ENCODE results near the gene DEAF1. TPM values are rescaled to one million over a fixed set of nuclear protein-coding genes. Genes with fewer than 3 reads are reported as not detected.

The DEAF1 gene
- total RNA-seq, 4 donors from 2014 or later, result 61.8 to 103 (median 87.6) TPM

DNA sequence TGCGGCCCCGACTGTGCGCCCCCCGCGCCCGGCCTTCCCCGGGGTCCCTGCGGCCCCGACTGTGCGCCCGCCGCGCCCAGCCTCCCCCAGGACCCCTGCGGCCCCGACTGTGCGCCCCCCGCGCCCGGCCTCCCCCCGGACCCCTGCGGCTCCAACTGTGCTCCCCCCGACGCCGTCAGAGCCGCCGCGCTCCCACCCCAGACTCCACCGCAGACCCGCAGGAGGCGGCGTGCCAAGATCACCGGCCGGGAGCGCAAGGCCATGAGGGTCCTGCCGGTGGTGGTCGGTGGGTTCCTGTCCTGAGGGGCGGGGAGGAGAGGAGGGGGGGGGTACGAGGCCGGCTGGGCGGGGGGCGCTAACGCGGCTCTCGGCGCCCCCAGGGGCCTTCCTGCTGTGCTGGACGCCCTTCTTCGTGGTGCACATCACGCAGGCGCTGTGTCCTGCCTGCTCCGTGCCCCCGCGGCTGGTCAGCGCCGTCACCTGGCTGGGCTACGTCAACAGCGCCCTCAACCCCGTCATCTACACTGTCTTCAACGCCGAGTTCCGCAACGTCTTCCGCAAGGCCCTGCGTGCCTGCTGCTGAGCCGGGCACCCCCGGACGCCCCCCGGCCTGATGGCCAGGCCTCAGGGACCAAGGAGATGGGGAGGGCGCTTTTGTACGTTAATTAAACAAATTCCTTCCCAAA lies 54.9 kb downstream of the DEAF1 start:
- WGBS, 2 donors, result 60 to 71% methylated on average over 23 to 29 of the region's 69 CpGs
- no peaks in the 10 kb centered on the region for H3K9me3 ChIP-seq

DNA sequence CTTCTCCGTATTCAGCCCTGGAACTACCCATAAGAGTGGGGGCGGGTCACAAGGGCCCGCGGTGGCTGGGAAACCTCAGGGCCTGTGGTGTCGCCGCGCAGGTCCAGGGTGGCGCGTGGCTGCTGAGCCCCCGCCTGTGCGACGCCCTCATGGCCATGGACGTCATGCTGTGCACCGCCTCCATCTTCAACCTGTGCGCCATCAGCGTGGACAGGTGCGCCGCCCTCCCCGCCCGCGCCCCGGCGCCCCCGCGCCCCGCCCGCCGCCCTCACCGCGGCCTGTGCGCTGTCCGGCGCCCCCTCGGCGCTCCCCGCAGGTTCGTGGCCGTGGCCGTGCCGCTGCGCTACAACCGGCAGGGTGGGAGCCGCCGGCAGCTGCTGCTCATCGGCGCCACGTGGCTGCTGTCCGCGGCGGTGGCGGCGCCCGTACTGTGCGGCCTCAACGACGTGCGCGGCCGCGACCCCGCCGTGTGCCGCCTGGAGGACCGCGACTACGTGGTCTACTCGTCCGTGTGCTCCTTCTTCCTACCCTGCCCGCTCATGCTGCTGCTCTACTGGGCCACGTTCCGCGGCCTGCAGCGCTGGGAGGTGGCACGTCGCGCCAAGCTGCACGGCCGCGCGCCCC lies 55.6 kb downstream of the DEAF1 start:
- no peak overlapping the region for H3K4me3 ChIP-seq (replicated peaks in 1 of 3)
- H3K9me3 ChIP-seq, result no peaks in the 10 kb centered on the region
- no peak overlapping the region for H3K27ac ChIP-seq
- no peak for TF ChIP-seq POLR2A (IDR thresholded peaks at IDR 0.05)
- TF ChIP-seq, protein P1, sequence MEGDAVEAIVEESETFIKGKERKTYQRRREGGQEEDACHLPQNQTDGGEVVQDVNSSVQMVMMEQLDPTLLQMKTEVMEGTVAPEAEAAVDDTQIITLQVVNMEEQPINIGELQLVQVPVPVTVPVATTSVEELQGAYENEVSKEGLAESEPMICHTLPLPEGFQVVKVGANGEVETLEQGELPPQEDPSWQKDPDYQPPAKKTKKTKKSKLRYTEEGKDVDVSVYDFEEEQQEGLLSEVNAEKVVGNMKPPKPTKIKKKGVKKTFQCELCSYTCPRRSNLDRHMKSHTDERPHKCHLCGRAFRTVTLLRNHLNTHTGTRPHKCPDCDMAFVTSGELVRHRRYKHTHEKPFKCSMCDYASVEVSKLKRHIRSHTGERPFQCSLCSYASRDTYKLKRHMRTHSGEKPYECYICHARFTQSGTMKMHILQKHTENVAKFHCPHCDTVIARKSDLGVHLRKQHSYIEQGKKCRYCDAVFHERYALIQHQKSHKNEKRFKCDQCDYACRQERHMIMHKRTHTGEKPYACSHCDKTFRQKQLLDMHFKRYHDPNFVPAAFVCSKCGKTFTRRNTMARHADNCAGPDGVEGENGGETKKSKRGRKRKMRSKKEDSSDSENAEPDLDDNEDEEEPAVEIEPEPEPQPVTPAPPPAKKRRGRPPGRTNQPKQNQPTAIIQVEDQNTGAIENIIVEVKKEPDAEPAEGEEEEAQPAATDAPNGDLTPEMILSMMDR (IDR thresholded peaks at IDR 0.05), result no peak
- 0 to 9% methylated on average over 2 to 7 of the region's 80 CpGs for WGBS, 2 donors
- peaks cover 7 to 8% of the 10 kb centered on the region in 2 donors for H3K36me3 ChIP-seq
- intact Hi-C loops (cut with DNase I), result no loop called here
- H3K4me1 ChIP-seq, result peaks cover 0 to 44% of the 10 kb centered on the region in 2 donors
- peak in 1 of 2 donors; percentile 24 for DNase-seq
- no peaks in the 10 kb centered on the region for H3K27me3 ChIP-seq

More for the DNA sequence above, 54.9 kb downstream of the DEAF1 start:
- no peak overlapping the region for H3K4me3 ChIP-seq (replicated peaks in 1 of 3)
- peaks cover 7 to 10% of the 10 kb centered on the region in 2 donors for H3K36me3 ChIP-seq
- no peak overlapping the region for H3K27ac ChIP-seq
- H3K27me3 ChIP-seq, result no peaks in the 10 kb centered on the region
- no peak for DNase-seq
- TF ChIP-seq, protein P1 (IDR thresholded peaks at IDR 0.05), result no peak
- TF ChIP-seq POLR2A (IDR thresholded peaks at IDR 0.05), result no peak
- intact Hi-C loops (cut with DNase I), result no loop called here
- H3K4me1 ChIP-seq, result peaks cover 0 to 44% of the 10 kb centered on the region in 2 donors

DNA sequence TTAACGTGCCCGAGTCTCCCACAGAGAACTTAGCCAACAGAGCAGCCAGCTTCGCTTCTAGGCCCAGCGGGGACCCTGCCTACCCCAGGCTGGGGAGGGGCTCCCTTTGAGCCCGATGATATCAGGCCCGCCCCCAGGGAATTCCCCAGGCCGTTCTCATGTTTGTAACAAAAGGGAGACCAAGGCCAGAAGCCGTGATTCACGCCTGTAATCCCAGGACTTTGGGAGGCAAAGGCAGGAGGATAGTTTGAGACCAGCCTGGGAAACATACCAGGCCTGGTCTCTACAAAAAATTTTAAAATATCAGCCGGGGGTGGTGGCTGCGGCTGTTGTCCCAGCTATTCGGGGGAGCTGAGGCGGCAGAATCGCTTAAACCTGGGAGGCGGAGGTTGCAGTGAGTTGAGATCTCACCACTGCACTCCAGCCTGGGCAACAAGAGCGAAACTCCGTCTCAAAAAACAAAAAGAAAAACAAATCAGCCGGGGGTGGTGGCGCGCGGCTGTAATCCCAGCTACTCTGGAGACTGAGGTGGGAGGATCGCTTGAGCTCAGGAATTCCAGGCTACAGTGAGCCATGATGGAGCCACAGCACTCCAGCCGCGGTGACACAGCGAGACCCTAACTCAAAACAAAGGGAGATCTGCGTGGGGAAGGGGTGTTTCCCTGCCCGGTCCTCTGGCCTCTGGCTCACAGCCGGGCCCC lies 56.2 kb downstream of the DEAF1 start:
- intact Hi-C loops (cut with DNase I), result no loop called here
- peak; percentile 62 to 65 for DNase-seq
- TF ChIP-seq, protein P1 (IDR thresholded peaks at IDR 0.05), result no peak
- peak in 1 of 2 donors; percentile 4 for TF ChIP-seq POLR2A (IDR thresholded peaks at IDR 0.05)
- H3K27me3 ChIP-seq, result no peaks in the 10 kb centered on the region
- no peak overlapping the region for H3K27ac ChIP-seq
- H3K4me3 ChIP-seq (replicated peaks in 1 of 3), result no peak overlapping the region
- H3K4me1 ChIP-seq, result peaks cover 0 to 44% of the 10 kb centered on the region in 2 donors
- H3K36me3 ChIP-seq, result peaks cover under 1 to 1% of the 10 kb centered on the region in 2 donors
- WGBS, 2 donors, result 38 to 43% methylated on average over 26 to 27 of the region's 28 CpGs
- no peaks in the 10 kb centered on the region for H3K9me3 ChIP-seq

DNA sequence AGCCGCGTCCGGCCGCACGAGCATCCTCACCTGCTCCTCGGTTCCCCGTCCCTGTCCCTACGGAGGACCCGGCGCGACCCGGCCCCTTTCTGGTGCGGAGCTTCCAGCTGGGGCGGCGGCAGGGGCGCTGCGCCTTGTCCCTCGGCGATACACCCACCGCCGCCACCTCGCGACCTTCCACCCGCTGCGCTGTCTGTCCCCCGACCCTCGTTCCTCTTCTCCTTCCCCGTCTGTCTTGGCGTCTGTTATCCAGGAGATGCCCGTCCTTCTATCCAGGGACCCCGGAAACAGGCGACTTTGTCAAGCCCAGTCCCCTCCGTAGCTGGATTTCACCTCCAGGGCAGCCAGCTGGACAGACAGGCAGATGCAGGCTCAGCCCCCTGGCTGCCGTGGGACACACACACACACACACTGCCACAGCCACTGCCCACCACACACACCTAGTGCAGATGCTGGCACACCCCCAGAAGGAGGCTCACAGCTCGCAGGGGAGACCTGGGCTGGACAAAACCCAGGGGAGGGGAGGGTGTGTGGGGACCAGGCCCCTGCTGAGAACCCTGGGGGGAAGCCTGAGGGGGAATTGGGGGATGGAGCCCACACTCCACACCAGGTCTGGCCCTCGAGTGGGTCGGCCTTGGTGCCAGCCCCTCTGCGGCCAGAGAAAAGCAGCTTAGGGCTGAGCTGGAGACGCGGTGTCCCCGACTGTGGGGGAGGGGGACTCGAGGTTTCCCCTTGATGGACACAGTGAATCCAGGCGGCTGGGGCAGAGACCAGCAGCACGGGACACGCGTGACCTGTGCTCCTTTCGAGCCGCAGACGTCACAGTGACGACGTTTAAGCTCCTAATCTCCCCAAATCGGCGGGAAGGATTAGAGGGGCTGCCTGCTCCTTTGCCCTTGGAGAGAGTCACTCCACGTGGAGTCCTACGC lies 57.2 kb downstream of the DEAF1 start:
- TF ChIP-seq POLR2A (IDR thresholded peaks at IDR 0.05), result no peak
- TF ChIP-seq, protein P1 (IDR thresholded peaks at IDR 0.05), result no peak
- 37 to 40% methylated on average over 40 to 44 of the region's 55 CpGs for WGBS, 2 donors
- DNase-seq, result no peak

More for the DNA sequence above, 57.2 kb downstream of the DEAF1 start:
- no peaks in the 10 kb centered on the region for H3K9me3 ChIP-seq
- intact Hi-C loops (cut with DNase I), result no loop called here
- no peak overlapping the region for H3K4me3 ChIP-seq (replicated peaks in 1 of 3)
- H3K27me3 ChIP-seq, result no peaks in the 10 kb centered on the region
- H3K27ac ChIP-seq, result no peak overlapping the region
- peaks cover 0 to 44% of the 10 kb centered on the region in 2 donors for H3K4me1 ChIP-seq
- H3K36me3 ChIP-seq, result no peaks in the 10 kb centered on the region
